GM18526 (cell line): ENCODE measurements around the gene ANO5.

Experiments used
- POLR2A ChIP-seq: IDR thresholded peaks from 3 replicates; pipeline ENCODE4 v1.6.1; 2011; ENCODE audit not compliant: insufficient read length; ENCODE audit errors: extremely low read depth

The ANO5 gene

DNA sequence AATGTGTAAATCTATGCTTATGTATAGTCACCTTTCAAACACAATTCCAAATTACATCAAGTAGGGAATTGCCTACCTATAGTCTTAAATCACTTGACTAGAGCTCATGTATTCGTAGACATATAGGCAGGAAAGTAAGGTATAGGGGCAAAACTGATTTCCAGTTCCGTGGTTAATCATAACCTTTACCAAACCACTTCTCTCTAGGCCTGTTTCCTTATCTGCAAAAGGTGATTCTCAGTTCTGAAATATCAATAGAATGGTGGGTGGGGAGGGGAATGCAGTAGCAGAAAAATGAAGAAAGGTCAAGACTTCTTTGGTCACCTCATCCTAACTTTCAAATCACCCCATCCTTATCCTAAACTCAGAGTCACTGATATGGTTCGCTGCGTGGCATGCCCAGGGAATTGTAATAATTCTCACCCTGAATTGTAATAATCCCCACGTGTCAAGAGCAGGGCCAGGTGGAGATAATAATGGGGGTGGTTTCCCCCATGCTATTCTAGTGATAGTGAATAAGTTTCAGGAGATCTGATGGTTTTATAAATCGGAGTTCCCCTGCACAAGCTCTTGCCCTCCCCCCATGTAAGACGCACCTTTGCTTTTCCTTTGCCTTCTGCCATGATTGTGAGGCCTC lies 1.9 kb upstream of the ANO5 start:
- TF ChIP-seq POLR2A = no peak

DNA sequence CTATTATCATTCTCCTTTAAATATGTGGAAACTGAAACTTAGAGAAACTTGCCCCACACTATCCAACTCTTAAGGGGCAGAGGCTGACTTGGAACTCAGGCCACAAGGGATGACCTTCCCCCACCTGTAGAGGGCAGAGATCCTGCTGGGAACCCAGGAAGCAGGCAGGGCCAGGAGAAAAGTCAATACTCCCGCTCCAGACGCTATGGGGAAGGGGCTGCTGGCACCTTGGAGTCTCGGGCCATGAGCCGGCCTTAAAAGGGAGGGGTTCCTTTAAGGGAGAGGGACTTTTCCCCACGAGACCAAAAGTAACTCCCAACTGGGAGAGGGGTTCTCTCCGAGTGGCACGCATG lies 620 bp upstream of the ANO5 start:
- no peak for TF ChIP-seq POLR2A

DNA sequence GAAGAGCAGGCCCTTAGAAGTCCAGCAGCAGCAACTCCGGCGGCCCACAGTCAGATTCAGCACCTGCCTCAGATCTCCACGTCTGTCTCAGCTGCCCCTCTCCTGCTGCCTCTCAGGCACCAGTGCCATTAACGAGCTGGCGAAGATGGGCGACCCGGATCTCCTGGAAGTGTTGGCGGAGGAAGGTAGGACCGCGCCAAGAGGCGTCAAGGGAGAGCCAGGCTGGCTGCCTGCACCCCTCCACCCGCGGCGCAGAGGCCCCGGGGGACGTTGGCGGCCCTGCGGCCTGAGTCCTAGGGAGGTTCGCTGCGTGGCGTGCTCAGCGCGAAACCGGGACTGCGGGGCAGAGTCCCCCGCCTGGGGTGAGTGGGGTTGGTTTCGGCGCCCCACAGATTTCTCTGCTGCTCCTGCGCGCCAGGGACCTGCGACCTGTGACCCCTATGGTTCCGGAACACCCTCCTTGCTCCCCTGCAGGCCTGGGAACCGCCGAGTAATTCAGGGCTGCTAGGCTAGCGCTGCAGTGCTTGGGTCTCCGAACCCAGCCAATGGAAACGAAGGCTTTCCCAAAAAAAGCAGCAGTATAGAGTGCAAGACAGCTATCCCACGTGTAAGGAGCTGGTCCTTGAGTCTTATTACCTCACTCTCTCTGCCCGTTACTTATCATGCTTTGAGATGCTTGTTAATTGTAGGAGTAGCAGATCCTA lies 615 bp downstream of the ANO5 start:
- TF ChIP-seq POLR2A = peak; percentile 9

DNA sequence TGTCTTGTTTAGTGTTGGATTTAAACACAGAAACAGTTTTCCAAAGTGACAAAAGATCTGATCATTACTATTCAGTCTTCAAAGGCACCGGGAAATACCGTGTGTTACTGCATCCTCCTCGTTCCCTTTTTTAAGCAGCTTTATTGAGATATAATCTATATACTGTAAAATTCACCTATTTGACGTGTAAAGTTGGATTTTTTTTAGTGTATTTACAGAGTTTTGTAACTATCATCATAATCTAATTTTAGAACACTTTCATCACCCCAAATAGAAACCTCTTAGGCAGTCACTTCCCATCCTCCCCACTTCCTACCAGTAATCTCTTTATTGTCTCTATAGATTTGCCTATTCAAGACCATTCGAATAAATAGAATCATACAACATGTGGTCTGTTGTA lies 1.4 kb downstream of the ANO5 start:
- TF ChIP-seq POLR2A = no peak

DNA sequence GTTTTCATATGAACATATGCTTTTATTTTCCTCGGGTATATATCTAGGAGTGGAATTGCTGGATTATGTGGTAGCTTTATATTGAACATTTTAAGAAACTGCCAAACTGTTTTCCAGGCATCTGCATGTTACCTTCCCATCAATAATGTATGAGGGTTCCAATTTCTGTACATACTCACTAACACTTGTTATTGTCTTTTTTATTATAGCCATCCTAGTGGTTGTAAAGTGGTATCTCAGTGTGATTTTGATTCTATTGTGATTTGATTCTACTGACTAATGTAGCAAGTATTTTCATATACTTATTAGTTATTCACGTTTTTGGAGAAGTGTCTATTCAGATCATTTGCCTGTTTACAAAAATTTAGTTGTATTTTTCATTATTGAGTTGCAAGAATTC lies 2.0 kb downstream of the ANO5 start:
- no peak for TF ChIP-seq POLR2A

DNA sequence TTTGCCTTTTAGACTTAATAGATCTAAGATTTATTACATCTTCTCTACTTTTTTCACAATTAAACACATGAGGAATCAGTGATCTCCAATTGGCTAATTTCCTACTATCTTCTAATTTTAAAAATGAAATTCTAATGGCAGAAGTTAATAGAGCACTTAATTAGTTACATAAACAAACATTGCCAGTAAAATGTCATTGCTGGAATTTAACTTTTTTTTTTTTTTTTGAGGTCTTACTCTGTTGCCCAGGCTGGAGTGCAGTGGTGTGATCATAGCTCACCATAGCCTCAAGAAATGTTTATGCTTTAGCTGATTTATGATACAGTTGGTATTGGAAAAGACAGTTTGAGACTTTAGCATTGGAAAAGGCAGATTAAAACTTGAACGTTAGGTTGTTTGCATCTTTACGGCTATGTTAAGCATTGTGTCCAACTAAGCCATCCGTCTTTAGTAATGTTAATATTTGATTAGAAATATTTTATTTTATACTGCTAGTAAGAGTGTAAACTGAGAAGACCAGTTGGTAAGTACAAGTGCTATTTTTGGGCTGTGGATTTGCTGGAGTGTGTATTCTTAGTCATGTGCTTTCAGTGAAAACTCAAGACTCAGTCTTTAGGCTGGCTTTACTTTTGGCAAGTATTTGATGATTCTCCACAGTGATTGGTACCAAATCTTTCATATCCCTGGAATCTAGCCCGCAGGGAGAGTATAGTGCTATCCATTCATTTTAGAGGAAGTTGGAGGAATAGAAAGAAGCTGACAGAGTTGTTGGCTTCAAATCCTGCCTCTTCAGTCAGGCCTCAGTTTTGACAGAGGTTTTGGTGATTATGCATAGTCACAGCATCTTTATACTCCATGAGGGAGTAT lies 4.5 kb downstream of the ANO5 start:
- no peak for TF ChIP-seq POLR2A

DNA sequence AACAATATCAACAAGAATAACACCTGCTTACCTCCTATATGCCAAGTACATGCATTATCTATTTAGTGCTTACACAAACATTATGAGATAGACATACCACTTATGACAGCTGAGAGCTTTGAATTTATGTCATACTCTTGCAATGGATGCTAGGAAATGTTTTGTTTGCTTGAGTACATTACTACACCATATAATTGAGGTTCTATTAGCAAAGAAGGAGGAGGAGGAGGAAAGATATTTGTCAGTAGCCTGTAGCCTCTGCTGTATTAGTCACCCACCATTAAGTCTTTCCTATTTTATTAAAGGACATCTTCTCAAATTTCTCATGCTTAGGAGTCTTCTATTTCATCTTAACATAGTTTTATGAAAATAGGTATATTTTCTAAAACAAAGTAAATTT lies 6.4 kb downstream of the ANO5 start:
- TF ChIP-seq POLR2A = no peak

DNA sequence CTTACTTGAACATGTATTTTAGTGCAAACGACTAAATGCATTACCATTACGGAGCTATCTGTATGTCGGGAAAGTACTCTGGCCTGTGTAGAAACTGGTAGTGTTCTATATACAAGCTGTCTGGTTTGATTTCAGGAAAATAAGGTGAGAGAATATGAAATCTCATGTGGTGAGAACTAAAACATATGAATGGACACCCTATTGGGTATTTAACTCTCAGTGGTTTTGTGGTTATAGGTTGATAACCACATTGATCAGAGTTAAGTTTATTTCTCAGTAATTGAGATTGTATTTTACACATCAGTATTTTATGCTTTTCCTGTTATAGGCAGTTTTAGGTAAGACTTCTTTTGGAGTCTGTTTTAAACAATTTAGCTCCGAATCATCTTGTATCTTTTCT lies 10.4 kb downstream of the ANO5 start:
- no peak for TF ChIP-seq POLR2A

DNA sequence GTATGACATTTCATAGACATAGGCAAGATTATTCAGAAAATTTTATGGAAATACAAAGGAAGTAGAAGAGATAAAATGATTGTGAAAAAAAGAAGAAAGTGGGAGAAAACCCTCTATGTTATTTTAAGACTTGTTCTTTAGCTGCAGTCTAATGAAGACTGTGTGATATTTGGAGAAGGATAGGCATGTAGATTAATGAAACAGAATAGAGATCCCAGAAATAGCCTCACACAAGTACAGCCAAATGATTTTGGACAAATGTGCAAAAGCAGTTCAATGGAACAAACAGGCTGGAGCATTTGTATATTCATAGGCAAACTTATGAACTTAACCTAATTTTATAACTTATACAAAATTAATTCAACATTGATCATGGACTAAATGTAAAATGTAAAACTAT lies 14.3 kb downstream of the ANO5 start:
- no peak for TF ChIP-seq POLR2A

DNA sequence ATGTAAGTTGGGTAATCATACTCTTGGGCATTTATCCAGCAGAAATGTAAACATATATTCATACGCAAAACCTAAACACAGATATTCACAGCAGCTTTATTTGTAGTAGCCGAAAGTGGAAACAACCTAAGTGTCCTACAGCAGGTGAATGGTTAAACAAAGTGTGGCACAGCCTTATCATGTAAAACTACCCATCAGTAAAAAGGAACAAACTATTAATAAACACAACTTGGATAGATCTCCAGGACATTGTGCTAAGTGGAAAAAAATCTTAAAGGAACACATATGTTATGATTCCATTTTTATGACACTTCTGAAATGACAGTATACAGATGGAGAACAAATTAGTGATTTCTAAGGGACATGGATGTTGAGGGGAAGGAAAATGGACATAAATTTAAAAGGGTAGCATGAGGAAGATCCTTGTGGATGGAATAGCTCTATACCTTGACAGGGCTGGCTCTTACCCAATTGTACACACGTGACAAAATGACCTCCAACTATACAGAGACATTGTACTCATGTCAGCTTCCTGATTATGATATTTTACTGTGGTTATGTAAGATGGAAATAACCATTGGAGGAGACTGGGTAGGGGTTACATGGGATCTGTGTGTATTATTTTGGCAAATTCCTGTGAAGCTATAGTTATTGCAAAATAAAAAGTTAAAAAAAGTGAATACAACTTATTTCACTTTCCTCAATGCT lies 15.4 kb downstream of the ANO5 start:
- no peak for TF ChIP-seq POLR2A

DNA sequence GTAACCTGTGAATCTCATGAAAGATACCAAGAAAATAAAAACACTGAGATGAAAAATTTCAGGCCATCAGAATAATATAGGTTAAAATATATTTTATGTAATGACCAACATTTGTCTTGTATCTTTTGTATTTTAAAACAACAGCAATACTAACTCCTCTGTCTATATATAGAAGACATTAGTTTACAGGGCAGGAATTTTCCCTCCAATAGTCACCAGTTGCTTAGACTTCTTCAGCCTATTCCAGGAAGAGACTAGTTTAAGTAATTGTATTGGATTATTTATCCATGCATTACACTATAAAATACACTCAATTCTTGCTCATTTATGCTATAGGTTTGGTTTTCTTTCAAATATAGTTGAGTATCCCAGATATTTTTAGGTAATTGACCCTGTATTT lies 24.1 kb downstream of the ANO5 start:
- no peak for TF ChIP-seq POLR2A

DNA sequence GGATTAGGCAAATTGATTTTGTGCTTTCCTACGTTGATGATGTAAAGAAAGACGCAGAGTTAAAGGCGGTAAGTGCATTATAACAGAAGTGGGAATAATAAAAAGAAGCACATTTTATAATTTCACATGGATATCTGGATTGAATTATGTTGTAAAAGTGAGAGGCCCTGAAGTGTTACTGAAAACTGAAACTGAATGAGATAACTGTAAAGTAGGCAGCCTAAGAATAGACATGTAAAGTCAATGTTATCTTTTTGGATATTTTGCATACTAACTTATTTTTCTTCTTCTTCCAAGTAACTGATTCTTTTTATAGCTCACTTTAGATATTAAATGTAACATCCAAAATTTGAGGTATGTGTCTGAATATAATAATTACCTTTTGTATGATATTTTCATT lies 28.3 kb downstream of the ANO5 start:
- no peak for TF ChIP-seq POLR2A

DNA sequence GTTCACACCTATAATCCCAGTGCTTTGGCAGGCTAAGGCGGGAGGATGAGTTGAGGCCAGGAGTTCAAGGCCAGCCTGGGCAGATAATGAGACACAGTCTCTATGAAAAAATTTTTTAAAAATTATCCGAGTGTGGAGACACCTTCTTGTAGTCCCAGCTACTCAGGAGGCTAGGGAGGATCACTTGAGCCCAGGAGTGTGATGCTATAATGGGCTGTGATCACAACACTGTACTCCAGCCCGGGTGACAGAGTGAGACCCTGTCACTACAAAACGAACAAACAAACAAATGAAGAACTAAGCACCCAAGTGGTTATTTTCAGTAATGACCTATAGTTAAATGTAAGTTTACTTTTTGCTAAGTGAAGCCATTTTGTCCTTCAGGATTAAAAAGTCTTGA lies 32.3 kb downstream of the ANO5 start:
- TF ChIP-seq POLR2A = no peak

DNA sequence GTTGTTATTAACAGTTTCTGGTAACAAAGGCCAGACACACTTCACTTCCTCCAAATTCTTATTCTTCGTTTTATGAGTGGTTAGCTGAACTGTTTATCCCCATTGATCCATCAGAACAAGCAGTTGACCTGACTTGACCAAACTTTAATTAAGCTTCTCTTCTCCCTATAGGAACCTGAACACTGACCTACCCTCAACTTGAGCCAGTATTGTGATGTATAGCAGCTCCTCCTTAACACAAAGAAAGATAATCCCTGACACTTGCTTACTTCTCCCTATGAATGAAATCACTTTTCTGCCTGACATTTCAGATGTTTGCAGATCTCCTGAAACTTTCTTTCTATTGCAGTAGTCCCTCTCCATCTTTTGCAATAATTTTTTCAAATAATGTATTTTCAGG lies 41.9 kb downstream of the ANO5 start:
- no peak for TF ChIP-seq POLR2A

DNA sequence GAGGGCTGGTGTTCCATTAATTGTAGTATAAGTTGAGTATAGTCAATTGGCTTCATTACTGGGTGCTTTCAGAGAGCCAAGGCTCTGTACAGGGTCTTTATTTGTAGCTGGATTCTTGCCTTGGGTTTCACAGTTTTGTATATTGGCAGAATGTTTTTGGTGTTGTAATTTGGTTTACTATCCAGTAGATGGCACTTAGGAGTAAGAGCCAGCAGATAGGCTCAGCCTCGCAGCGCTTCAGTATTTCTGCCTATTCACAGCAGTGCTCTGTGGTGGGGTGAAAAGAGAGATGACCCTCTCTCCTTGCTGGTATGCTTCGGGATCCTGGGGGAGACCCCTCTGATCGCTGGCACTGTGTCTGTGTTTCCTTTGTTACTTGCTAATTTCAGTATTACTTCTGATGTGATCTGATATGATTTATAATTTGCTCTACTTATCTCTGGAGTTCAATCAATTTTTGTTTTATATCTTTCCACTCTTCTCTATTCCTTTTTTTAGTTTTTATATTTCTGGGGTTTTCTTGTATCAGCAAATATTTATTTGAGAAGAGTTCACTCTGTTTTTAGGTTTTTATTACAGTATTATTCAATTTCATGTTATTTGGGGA lies 52.2 kb downstream of the ANO5 start:
- TF ChIP-seq POLR2A = no peak
